Heart right ventricle (tissue), 16 donors: ENCODE data around the gene GCH1. TPM values are rescaled to one million over a fixed set of nuclear protein-coding genes. Genes with fewer than 3 reads are reported as not detected.

Experiments
- ATAC-seq, 8 donors: fragments of 200-7000 bp; cut with Tn5 transposase; one replicate each; pipeline ENCODE4 v1.9.1; 2020; ENCODE audit warnings: mild to moderate bottlenecking in 8 of 8, moderate library complexity in 8 of 8, moderate number of reproducible peaks in 1 of 8
- DNase-seq, 2 donors: peaks; one replicate each; pipeline ENCODE4 v3.0.0-alpha.2; 2020
- H3K27ac ChIP-seq, 10 donors: fragments of 200-600 bp; sonication (generic) in 2 of 10; one replicate each; pipeline versions ENCODE4 v1.5.0 to v1.8.0; 2020 to 2022; ENCODE audit warnings: mild to moderate bottlenecking in 3 of 10
- H3K27me3 ChIP-seq, 7 donors: fragments of 200-600 bp; one replicate each; pipeline ENCODE4 v1.8.0; 2021 to 2022; ENCODE audit warnings: mild to moderate bottlenecking in 2 of 7
- H3K36me3 ChIP-seq, 9 donors: fragments of 200-600 bp; sonication (generic) in 1 of 9; one replicate each; pipeline versions ENCODE4 v1.5.0 to v1.8.0; 2020 to 2022; ENCODE audit warnings: mild to moderate bottlenecking in 2 of 9
- H3K4me1 ChIP-seq, 9 donors: fragments of 200-600 bp; sonication (generic) in 1 of 9; one replicate each; pipeline versions ENCODE4 v1.5.0 to v1.8.0; 2020 to 2022; ENCODE audit warnings: mild to moderate bottlenecking in 4 of 9
- H3K4me3 ChIP-seq, 10 donors: fragments of 200-600 bp; sonication (generic) in 2 of 10; one replicate each; pipeline versions ENCODE4 v1.5.0 to v1.8.0; 2020 to 2022; ENCODE audit warnings: mild to moderate bottlenecking in 7 of 10, moderate library complexity in 2 of 10
- H3K9me3 ChIP-seq, 11 donors: fragments of 200-600 bp in 10 of 11; sonication (generic) in 2 of 11; one replicate each; pipeline versions ENCODE4 v1.5.0 to v1.8.0; 2013 to 2022; ENCODE audit warnings: mild to moderate bottlenecking in 2 of 11, control low read depth in 1 of 11, moderate library complexity in 1 of 11
- WGBS, 2 donors: extraction: QIAGEN DNeasy Blood & Tissue Kit; methylation state at CpG; one replicate each; pipeline ENCODE4 v1.1.7; 2013; ENCODE audit warnings: inconsistent platforms in 1 of 2; 5-methylcytosine and 5-hydroxymethylcytosine counted together
- intact Hi-C, 10 donors: fragments of 100-400 bp; cut with DNase I; formaldehyde crosslinking; loops; one replicate each; pipeline versions ENCODE4 v1.11.1 to v1.14.2; 2022
- polyA plus RNA-seq, 2 donors: library from polyadenylated mRNA; stranded (reverse); fragments of 200-250 nt; gene quantifications; one replicate each; pipeline ENCODE4 v1.2.3, GENCODE V29; 2013
- total RNA-seq, 10 donors: library from RNA; stranded (reverse); fragmentation: NEBNext Ultra II Directional in 3 of 10; extraction: Animal tissue kit (Norgen Biotek cat#: 25700) in 3 of 10; gene quantifications; one replicate each; pipeline versions ENCODE4 v1.2.1 to v1.2.4, GENCODE V29; 2021 to 2023
- TF ChIP-seq, protein P1 (sequence below), 9 donors: fragments of 200-600 bp; sonication (generic) in 2 of 9; IDR thresholded peaks; one replicate each; pipeline versions ENCODE4 v1.5.0 to v1.8.0; 2021 to 2022; ENCODE audit warnings: antibody characterized with exemption in 9 of 9, mild to moderate bottlenecking in 5 of 9, moderate library complexity in 1 of 9
- donor health status: Arrhythmogenic right ventricular cardiomyopathy.
- donor health status: ischemic (EF 13 %, LVEDD 7.1; RV severe dilation, severe dysfunction).
- donor health status: healthy with polysubstance abuse.
- donor health status: DM: no; HTN: yes; CAD: no.
- donor health status: DM: no; HTN: no; CAD: no.
- donor health status: ischemic (EF 25% LVEDD 6.9; RV normal size, moderate dysfunction).
- donor health status: ischemic (EF 25% LVEDD 5.7; RV mildly dilated, moderate dysfunction).
- donor health status: healthy.
- donor health status: DM: yes; HTN: yes; CAD: no.
- donor health status: Ischemic cardiomyopathy.
- donor health status: ischemic (EF 35%, LVEDD 5.7; RV mildly dilated, moderate dysfunction).
- donor health status: nonischemic (EF 11% LVEDD 7.7; RV severe dilation, severe dysfunction).
- donor health status: DM: yes; HTN: yes; CAD: no.
- donor health status: PGD.
- donor health status: ischemic (EF 29% LVEDD 5.4; RV normal size, mild dysfunction).
- donor health status: nonischemic (EF 23%, LVEDD 6.1; RV moderate dilation, normal function).

The GCH1 gene
- total and polyA plus RNA-seq, 12 donors = 1.0 to 11.0 (median 2.7) TPM

DNA sequence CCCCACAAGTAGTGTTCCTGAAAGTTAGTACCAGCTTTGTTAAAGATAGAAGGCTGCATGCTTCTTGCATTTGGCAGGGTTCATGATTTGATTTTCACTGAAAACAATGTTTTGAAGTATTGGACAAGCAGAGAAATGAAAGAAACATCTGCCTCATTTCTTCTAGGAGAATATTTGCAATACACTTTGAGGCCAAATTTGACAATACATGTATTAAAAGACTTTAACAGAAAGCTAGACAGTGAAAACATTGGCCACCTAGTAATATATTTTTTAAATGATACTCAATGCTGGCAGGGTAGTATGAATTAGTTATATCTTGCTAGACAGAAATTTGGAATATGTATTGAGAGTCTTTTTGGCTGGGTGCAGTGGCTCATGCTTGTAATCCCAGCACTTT is 68.5 kb downstream of the GCH1 start:
- TF ChIP-seq, protein P1, sequence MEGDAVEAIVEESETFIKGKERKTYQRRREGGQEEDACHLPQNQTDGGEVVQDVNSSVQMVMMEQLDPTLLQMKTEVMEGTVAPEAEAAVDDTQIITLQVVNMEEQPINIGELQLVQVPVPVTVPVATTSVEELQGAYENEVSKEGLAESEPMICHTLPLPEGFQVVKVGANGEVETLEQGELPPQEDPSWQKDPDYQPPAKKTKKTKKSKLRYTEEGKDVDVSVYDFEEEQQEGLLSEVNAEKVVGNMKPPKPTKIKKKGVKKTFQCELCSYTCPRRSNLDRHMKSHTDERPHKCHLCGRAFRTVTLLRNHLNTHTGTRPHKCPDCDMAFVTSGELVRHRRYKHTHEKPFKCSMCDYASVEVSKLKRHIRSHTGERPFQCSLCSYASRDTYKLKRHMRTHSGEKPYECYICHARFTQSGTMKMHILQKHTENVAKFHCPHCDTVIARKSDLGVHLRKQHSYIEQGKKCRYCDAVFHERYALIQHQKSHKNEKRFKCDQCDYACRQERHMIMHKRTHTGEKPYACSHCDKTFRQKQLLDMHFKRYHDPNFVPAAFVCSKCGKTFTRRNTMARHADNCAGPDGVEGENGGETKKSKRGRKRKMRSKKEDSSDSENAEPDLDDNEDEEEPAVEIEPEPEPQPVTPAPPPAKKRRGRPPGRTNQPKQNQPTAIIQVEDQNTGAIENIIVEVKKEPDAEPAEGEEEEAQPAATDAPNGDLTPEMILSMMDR (IDR thresholded peaks at IDR 0.05) = no peak
- Histone ChIP-seq H3K27ac (no peak overlapping the region), H3K9me3 (peaks cover 0 to 4% (median 0%) of the 10 kb centered on the region in 11 donors), H3K4me3 (no peak overlapping the region), H3K36me3 (no peaks in the 10 kb centered on the region), H3K27me3 (peaks cover 0 to 6% (median 0%) of the 10 kb centered on the region in 7 donors), H3K4me1 (no peaks in the 10 kb centered on the region)
- DNase-seq = no peak
- intact Hi-C loops = no loop called here
- no peak for ATAC-seq

GRCh38 chr14:54830650-54831049 is 72.0 kb downstream of the GCH1 start:
- ATAC-seq = no peak
- H3K9me3 ChIP-seq = peaks cover 0 to 8% (median 0%) of the 10 kb centered on the region in 11 donors
- TF ChIP-seq, protein P1 (IDR thresholded peaks at IDR 0.05) = no peak
- WGBS, 2 donors = 90 to 94% methylated on average over 4 of the region's 4 CpGs
- H3K36me3 ChIP-seq = no peaks in the 10 kb centered on the region
- no peaks in the 10 kb centered on the region for H3K4me1 ChIP-seq
- no peak overlapping the region for H3K4me3 ChIP-seq
- no peak for DNase-seq
- H3K27me3 ChIP-seq = peaks cover 0 to 6% (median 0%) of the 10 kb centered on the region in 7 donors
- intact Hi-C loops = no loop called here
- H3K27ac ChIP-seq = no peak overlapping the region

DNA sequence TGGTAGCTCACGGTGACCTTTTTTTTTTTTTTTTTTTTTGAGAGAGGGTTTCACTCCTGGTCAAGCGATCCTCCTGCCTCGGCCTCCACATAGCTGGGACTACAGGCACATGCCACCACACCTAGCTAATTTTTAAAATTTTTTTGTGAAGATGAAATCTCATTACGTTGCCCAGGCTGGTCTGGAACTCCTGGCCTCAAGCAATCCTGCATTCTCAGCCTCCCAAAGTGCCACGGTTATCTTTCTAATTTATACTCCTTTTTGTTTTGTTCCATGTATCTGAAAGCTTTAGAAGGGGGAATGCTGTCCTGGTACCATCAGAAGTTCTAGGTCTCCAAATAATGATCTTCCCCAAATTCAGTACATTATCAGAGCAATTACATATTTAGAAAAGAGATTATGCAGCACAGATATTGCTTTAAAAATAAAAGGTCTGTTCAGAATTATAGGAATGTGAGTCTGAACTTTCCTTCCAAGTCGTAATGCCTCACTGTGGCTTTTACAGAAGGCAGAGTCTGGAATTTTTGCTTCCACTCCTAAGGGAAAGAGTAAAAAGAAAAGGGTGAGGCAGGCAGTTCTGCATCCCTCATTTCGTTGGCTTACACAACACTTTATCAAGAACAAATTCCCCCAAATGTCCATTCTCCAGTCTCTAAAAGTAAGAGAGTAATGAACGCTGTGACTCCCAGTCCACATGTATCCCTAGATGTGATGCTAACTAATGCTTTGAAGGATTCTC is 73.0 kb downstream of the GCH1 start:
- intact Hi-C loops = no loop called here
- Histone ChIP-seq H3K9me3 (peaks cover 0 to 18% (median 8%) of the 10 kb centered on the region in 11 donors), H3K27ac (no peak overlapping the region), H3K36me3 (no peaks in the 10 kb centered on the region), H3K27me3 (peaks cover 0 to 6% (median 0%) of the 10 kb centered on the region in 7 donors), H3K4me1 (no peaks in the 10 kb centered on the region), H3K4me3 (no peak overlapping the region)
- WGBS, 2 donors = 73 to 77% methylated on average over 8 of the region's 8 CpGs
- DNase-seq = no peak
- TF ChIP-seq, protein P1 (IDR thresholded peaks at IDR 0.05) = no peak
- no peak for ATAC-seq

- Histone ChIP-seq H3K36me3 (no peaks in the 10 kb centered on the region), H3K4me3 (no peak overlapping the region), H3K4me1 (no peaks in the 10 kb centered on the region), H3K9me3 (peaks cover 0 to 34% (median 23%) of the 10 kb centered on the region in 11 donors), H3K27ac (no peak overlapping the region), H3K27me3 (peaks cover 0 to 6% (median 0%) of the 10 kb centered on the region in 7 donors)
- WGBS, 2 donors = 93 to 94% methylated on average over 1 of the region's 1 CpG
- TF ChIP-seq, protein P1 (IDR thresholded peaks at IDR 0.05) = no peak
- intact Hi-C loops = loop anchor here in 1 of 10 donors (1.0 kb wide), 1 partner anchor 27 kb away; no protein-coding TSS in a partner anchor
- ATAC-seq = no peak
- DNase-seq = no peak
These were observed 74.6 kb downstream of the GCH1 start for GRCh38 chr14:54828037-54828436.
